SH-SY5Y (cell line): Measurements from ENCODE around the gene UVRAG.

ENCODE experiments used
- GATA2 ChIP-seq: IDR thresholded peaks from 2 replicates; pipeline ENCODE4 v1.6.1; 2011; ENCODE audit warnings: mild to moderate bottlenecking, low read depth, low read length
- GATA3 ChIP-seq: IDR thresholded peaks from 2 replicates; pipeline ENCODE4 v1.6.1; 2011; ENCODE audit warnings: low read depth, mild to moderate bottlenecking, low read length, moderate library complexity

- TF ChIP-seq GATA2 (no peak), GATA3 (no peak)
Measured at GRCh38 chr11:76085270-76085669, 270.3 kb downstream of the UVRAG start.
